Esophagus (tissue), 2 donors: ENCODE measurements around the gene TSPAN31. TPM values are rescaled to one million over a fixed set of nuclear protein-coding genes. Genes with fewer than 3 reads are reported as not detected.
"Not testable (repeated sequence)": the region's sequence is repeated elsewhere in the genome, so short reads cannot be mapped to it uniquely, and the experiment has no call there.

ENCODE experiments used
- H3K27ac ChIP-seq, 2 donors: one replicate each; pipeline ENCODE4 v1.5.1; 2013; ENCODE audit warnings: low read depth in 2 of 2, mild to moderate bottlenecking in 2 of 2, inconsistent platforms in 1 of 2, low read length in 1 of 2, moderate library complexity in 1 of 2
- H3K27me3 ChIP-seq, 2 donors: one replicate each; pipeline ENCODE4 v1.6.1; 2013; ENCODE audit warnings: low read length in 2 of 2, control low read depth in 1 of 2, mild to moderate bottlenecking in 1 of 2; ENCODE audit not compliant: insufficient read depth in 2 of 2, control insufficient read depth in 1 of 2
- H3K36me3 ChIP-seq, 2 donors: one replicate each; pipeline ENCODE4 v1.6.1; 2013; ENCODE audit warnings: low read length in 1 of 2; ENCODE audit not compliant: control insufficient read depth in 2 of 2, insufficient read depth in 2 of 2
- H3K4me1 ChIP-seq, 2 donors: one replicate each; pipeline ENCODE4 v1.6.1; 2013; ENCODE audit warnings: low read length in 1 of 2; ENCODE audit not compliant: control insufficient read depth in 2 of 2, insufficient read depth in 2 of 2
- H3K4me3 ChIP-seq, 2 donors: one replicate each; pipeline ENCODE4 v1.5.1; 2013; ENCODE audit warnings: low read length in 2 of 2, mild to moderate bottlenecking in 2 of 2, low read depth in 1 of 2, moderate library complexity in 1 of 2
- H3K9me3 ChIP-seq, 2 donors: one replicate each; pipeline ENCODE4 v1.6.1; 2013; ENCODE audit warnings: mild to moderate bottlenecking in 2 of 2, low read depth in 1 of 2, low read length in 1 of 2, moderate library complexity in 1 of 2; ENCODE audit not compliant: control insufficient read depth in 2 of 2, insufficient read depth in 1 of 2
- WGBS, 2 donors: extraction: QIAGEN DNeasy Blood & Tissue Kit; methylation state at CpG; one replicate each; pipeline ENCODE4 v1.1.7; 2013; 5-methylcytosine and 5-hydroxymethylcytosine counted together
- polyA plus RNA-seq, 2 donors: library from polyadenylated mRNA; stranded (reverse); fragments of 200-250 nt; gene quantifications; one replicate each; pipeline ENCODE4 v1.2.3, GENCODE V29; 2013
- donor health status: healthy with polysubstance abuse.
- donor health status: Bipolar disorder and iron deficiency.

The TSPAN31 gene
- polyA plus RNA-seq, 2 donors = 16.3 to 19.8 TPM

- H3K36me3 ChIP-seq = peaks cover 7 to 36% of the 10 kb centered on the region in 2 donors
- not testable (repeated sequence) for H3K27me3 ChIP-seq, H3K27ac ChIP-seq, H3K9me3 ChIP-seq, H3K4me3 ChIP-seq, H3K4me1 ChIP-seq
- WGBS, 2 donors = 94 to 98% methylated on average over 6 of the region's 6 CpGs
These were observed 29.6 kb upstream of the TSPAN31 start for GRCh38 chr12:57715036-57715748.

- no peaks in the 10 kb centered on the region for H3K27me3 ChIP-seq
- 94% methylated on average over 12 of the region's 12 CpGs for WGBS, 2 donors
- no peaks in the 10 kb centered on the region for H3K9me3 ChIP-seq
- no peak overlapping the region for H3K27ac ChIP-seq
- no peaks in the 10 kb centered on the region for H3K4me1 ChIP-seq
- no peak overlapping the region for H3K4me3 ChIP-seq
- H3K36me3 ChIP-seq = peaks cover 12 to 41% of the 10 kb centered on the region in 2 donors
These were observed 29.1 kb upstream of the TSPAN31 start for GRCh38 chr12:57715786-57716185.

GRCh38 chr12:57716305-57716704 lies 28.5 kb upstream of the TSPAN31 start:
- Histone ChIP-seq H3K4me1 (no peaks in the 10 kb centered on the region), H3K27me3 (no peaks in the 10 kb centered on the region), H3K4me3 (no peak overlapping the region), H3K27ac (no peak overlapping the region), H3K36me3 (peaks cover 12 to 46% of the 10 kb centered on the region in 2 donors), H3K9me3 (no peaks in the 10 kb centered on the region)
- 95 to 96% methylated on average over 4 of the region's 4 CpGs for WGBS, 2 donors

GRCh38 chr12:57717131-57717530 lies 27.7 kb upstream of the TSPAN31 start:
- no peak overlapping the region for H3K4me3 ChIP-seq
- WGBS, 2 donors = 96 to 97% methylated on average over 5 of the region's 5 CpGs
- no peaks in the 10 kb centered on the region for H3K9me3 ChIP-seq
- no peaks in the 10 kb centered on the region for H3K27me3 ChIP-seq
- peaks cover 12 to 50% of the 10 kb centered on the region in 2 donors for H3K36me3 ChIP-seq
- no peak overlapping the region for H3K27ac ChIP-seq
- no peaks in the 10 kb centered on the region for H3K4me1 ChIP-seq

- 95 to 96% methylated on average over 22 of the region's 22 CpGs for WGBS, 2 donors
- H3K9me3 ChIP-seq = no peaks in the 10 kb centered on the region
- H3K27ac ChIP-seq = no peak overlapping the region
- H3K4me3 ChIP-seq = no peak overlapping the region
- peaks cover 12 to 50% of the 10 kb centered on the region in 2 donors for H3K36me3 ChIP-seq
- no peaks in the 10 kb centered on the region for H3K4me1 ChIP-seq
- H3K27me3 ChIP-seq = no peaks in the 10 kb centered on the region
These were observed 26.8 kb upstream of the TSPAN31 start for GRCh38 chr12:57717846-57718640.

- Histone ChIP-seq H3K4me1 (no peaks in the 10 kb centered on the region), H3K27me3 (no peaks in the 10 kb centered on the region), H3K4me3 (no peak overlapping the region), H3K36me3 (peaks cover 12 to 47% of the 10 kb centered on the region in 2 donors), H3K9me3 (no peaks in the 10 kb centered on the region), H3K27ac (no peak overlapping the region)
- 96 to 97% methylated on average over 15 of the region's 15 CpGs for WGBS, 2 donors
These were observed 26.0 kb upstream of the TSPAN31 start for GRCh38 chr12:57718641-57719528.

- Histone ChIP-seq H3K27ac (no peak overlapping the region), H3K36me3 (peaks cover 12 to 47% of the 10 kb centered on the region in 2 donors), H3K4me1 (no peaks in the 10 kb centered on the region), H3K4me3 (no peak overlapping the region), H3K27me3 (no peaks in the 10 kb centered on the region), H3K9me3 (no peaks in the 10 kb centered on the region)
- 91% methylated on average over 20 of the region's 20 CpGs for WGBS, 2 donors
These were observed 24.8 kb upstream of the TSPAN31 start for GRCh38 chr12:57719777-57720605.

- 84 to 87% methylated on average over 11 of the region's 11 CpGs for WGBS, 2 donors
- Histone ChIP-seq H3K4me1 (peaks cover 0 to 3% of the 10 kb centered on the region in 2 donors), H3K27me3 (no peaks in the 10 kb centered on the region), H3K27ac (no peak overlapping the region), H3K4me3 (no peak overlapping the region), H3K36me3 (peaks cover 12 to 41% of the 10 kb centered on the region in 2 donors), H3K9me3 (no peaks in the 10 kb centered on the region)
These were observed 23.9 kb upstream of the TSPAN31 start for GRCh38 chr12:57720606-57721595.
